ENCODE results near the gene GALNT7. TPM values are rescaled to one million over a fixed set of nuclear protein-coding genes. Genes with fewer than 3 reads are reported as not detected.
A peak's percentile ranks its signal among the peaks of the same experiment; 100 is the strongest.

GALNT7 gene
- polyA plus RNA-seq, 1 of the 3 experiments (the other 2 are of a cell fraction): 14.8 TPM

DNA sequence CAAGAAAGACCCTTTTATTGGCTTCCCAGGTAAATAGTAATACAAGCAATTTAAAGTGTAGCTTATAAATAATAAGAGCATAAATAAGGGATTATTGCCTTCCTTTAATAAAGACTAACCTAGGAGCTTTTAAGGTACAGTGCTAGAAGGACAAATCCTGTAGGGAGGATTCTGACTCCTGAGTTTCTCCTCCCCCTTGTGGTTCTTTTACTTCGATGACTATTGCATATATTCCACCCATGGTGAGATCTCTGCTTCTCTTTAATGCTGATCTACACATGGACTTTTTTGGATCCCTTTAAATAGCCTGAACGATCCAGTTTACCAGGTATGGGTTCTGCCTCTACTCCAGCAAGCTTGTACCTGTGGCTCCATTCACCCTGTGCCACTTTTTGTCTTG lies 2.5 kb downstream of the GALNT7 start:
- H3K27ac ChIP-seq (ENCODE audit: low read depth in 2 of 2, low read length in 1 of 2): no peak overlapping the region
- no peak overlapping the region for H3K9ac ChIP-seq
- H3F3A ChIP-seq (replicated peaks; ENCODE audit: insufficient read depth): peaks cover 17% of the 10 kb centered on the region
- H3K36me3 ChIP-seq (replicated peaks in 1 of 2; ENCODE audit: control insufficient read depth in 1 of 2, insufficient read depth in 2 of 2, low read length in 1 of 2): no peaks in the 10 kb centered on the region
- no peak overlapping the region for H2AFZ ChIP-seq (ENCODE audit: low read depth)
- no peak for TF ChIP-seq RCOR1 (IDR thresholded peaks at IDR 0.05; ENCODE audit: low read length)
- TF ChIP-seq, protein P1, sequence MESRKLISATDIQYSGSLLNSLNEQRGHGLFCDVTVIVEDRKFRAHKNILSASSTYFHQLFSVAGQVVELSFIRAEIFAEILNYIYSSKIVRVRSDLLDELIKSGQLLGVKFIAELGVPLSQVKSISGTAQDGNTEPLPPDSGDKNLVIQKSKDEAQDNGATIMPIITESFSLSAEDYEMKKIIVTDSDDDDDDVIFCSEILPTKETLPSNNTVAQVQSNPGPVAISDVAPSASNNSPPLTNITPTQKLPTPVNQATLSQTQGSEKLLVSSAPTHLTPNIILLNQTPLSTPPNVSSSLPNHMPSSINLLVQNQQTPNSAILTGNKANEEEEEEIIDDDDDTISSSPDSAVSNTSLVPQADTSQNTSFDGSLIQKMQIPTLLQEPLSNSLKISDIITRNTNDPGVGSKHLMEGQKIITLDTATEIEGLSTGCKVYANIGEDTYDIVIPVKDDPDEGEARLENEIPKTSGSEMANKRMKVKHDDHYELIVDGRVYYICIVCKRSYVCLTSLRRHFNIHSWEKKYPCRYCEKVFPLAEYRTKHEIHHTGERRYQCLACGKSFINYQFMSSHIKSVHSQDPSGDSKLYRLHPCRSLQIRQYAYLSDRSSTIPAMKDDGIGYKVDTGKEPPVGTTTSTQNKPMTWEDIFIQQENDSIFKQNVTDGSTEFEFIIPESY (IDR thresholded peaks at IDR 0.05; ENCODE audit: borderline replicate concordance, low read depth): no peak
- no peak for TF ChIP-seq MAX (IDR thresholded peaks at IDR 0.05; ENCODE audit: low read depth)
- peak; percentile 55 for TF ChIP-seq CTCF (IDR thresholded peaks at IDR 0.05)
- TF ChIP-seq GATA2 (CRISPR knock-in tag; IDR thresholded peaks at IDR 0.05): no peak
- no peak for TF ChIP-seq FOSL2 (IDR thresholded peaks at IDR 0.05; ENCODE audit: borderline replicate concordance, low read depth)
- TF ChIP-seq RAD21 (IDR thresholded peaks at IDR 0.05; ENCODE audit: low read length): peak; percentile 43
- TF ChIP-seq SMC3 (IDR thresholded peaks at IDR 0.05; ENCODE audit: low read depth, low read length): peak; percentile 35; the same call in 1 of the 2 replicates
- no peak for TF ChIP-seq EP300 (IDR thresholded peaks at IDR 0.05; ENCODE audit: borderline replicate concordance in 1 of 2, low read depth in 1 of 2, low read length in 1 of 2)
- no peak for TF ChIP-seq MXI1 (IDR thresholded peaks at IDR 0.05; ENCODE audit: low read depth, low read length)
- H3K9me2 ChIP-seq: no peaks in the 10 kb centered on the region
- no peaks in the 10 kb centered on the region for H3K27me3 ChIP-seq (ENCODE audit: insufficient read depth)
- no peaks in the 10 kb centered on the region for H3K9me3 ChIP-seq
- H3K79me2 ChIP-seq (ENCODE audit: insufficient read depth): peaks cover 66% of the 10 kb centered on the region
- ChIA-PET CTCF (interaction anchor here (0.6 to 4.7 kb wide), 9 partner anchors 10 to 158 kb away, joined by 3 to 23 read pairs (median 5); no protein-coding TSS in a partner anchor), POLR2A (no interaction called here)
- H3K4me1 ChIP-seq (ENCODE audit: control insufficient read depth in 1 of 2, insufficient read depth in 2 of 2, low read depth in 1 of 2, low read length in 1 of 2): peaks cover 10 to 23% of the 10 kb centered on the region in 2 experiments; a peak in 3 of 4 replicates
- H4K20me1 ChIP-seq (ENCODE audit: insufficient read depth): peaks cover 9% of the 10 kb centered on the region; the same call in 1 of the 2 replicates
- 49% methylated on average over 2 of the region's 2 CpGs for WGBS (ENCODE audit: low lambda C conversion rate)
- peak; percentile 57 for DNase-seq
- peak overlapping the region; percentile 97 for H3K4me2 ChIP-seq
- no peak overlapping the region for H3K4me3 ChIP-seq (ENCODE audit: low read depth in 2 of 2, low read length in 1 of 2)

DNA sequence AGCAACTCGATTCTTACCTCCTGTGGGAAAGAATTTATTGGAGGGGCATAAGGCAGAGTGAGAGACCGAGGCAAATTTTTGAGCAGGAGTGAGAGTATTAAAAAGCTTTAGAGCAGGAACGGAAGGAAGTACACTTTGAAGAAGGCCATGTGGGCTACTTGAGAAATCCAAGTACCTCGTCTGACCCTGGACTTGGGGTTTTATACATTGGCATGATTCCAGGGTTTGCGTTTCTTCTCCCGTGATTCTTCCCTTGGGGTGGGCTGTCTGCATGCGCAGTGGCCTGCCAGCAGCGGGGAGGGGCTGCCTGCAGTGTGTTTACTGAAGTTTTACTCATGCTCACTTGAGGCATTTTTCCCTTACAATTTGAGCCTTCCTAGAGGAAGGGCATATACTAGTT lies 3.4 kb downstream of the GALNT7 start:
- H3F3A ChIP-seq (replicated peaks; ENCODE audit: insufficient read depth): peaks cover 11% of the 10 kb centered on the region
- POLR2A ChIA-PET: no interaction called here
- peaks cover 10 to 21% of the 10 kb centered on the region in 2 experiments; a peak in 3 of 4 replicates for H3K4me1 ChIP-seq (ENCODE audit: control insufficient read depth in 1 of 2, insufficient read depth in 2 of 2, low read depth in 1 of 2, low read length in 1 of 2)
- H4K20me1 ChIP-seq (ENCODE audit: insufficient read depth): peaks cover 9% of the 10 kb centered on the region; the same call in 1 of the 2 replicates
- H3K27ac ChIP-seq (ENCODE audit: low read depth in 2 of 2, low read length in 1 of 2): no peak overlapping the region
- no peaks in the 10 kb centered on the region for H3K9me3 ChIP-seq
- 96% methylated on average over 6 of the region's 8 CpGs for WGBS (ENCODE audit: low lambda C conversion rate)
- H3K4me2 ChIP-seq: no peak overlapping the region
- no peaks in the 10 kb centered on the region for H3K36me3 ChIP-seq (replicated peaks in 1 of 2; ENCODE audit: control insufficient read depth in 1 of 2, insufficient read depth in 2 of 2, low read length in 1 of 2)
- CTCF ChIA-PET: interaction anchor here (1.0 to 3.7 kb wide), 3 partner anchors 9 to 130 kb away, joined by 3 to 10 read pairs (median 6); no protein-coding TSS in a partner anchor
- H3K9ac ChIP-seq: no peak overlapping the region
- no peak for TF ChIP-seq TCF12 (IDR thresholded peaks at IDR 0.05)
- TF ChIP-seq MEF2A (IDR thresholded peaks at IDR 0.05; ENCODE audit: borderline replicate concordance, low read depth): no peak
- TF ChIP-seq RXRA (IDR thresholded peaks at IDR 0.05; ENCODE audit: borderline replicate concordance, low read depth): no peak
- no peak for TF ChIP-seq CHD2 (IDR thresholded peaks at IDR 0.05; ENCODE audit: low read length, partially characterized antibody)
- no peaks in the 10 kb centered on the region for H3K9me2 ChIP-seq
- no peak overlapping the region for H3K4me3 ChIP-seq (ENCODE audit: low read depth in 2 of 2, low read length in 1 of 2)
- H3K79me2 ChIP-seq (ENCODE audit: insufficient read depth): peaks cover 74% of the 10 kb centered on the region
- no peaks in the 10 kb centered on the region for H3K27me3 ChIP-seq (ENCODE audit: insufficient read depth)
- no peak overlapping the region for H2AFZ ChIP-seq (ENCODE audit: low read depth)
- DNase-seq: no peak
